Thymus (tissue), 11 donors: ENCODE measurements around the gene MFSD2B. TPM values are rescaled to one million over a fixed set of nuclear protein-coding genes. Genes with fewer than 3 reads are reported as not detected.
"Not testable (repeated sequence)": the region's sequence is repeated elsewhere in the genome, so short reads cannot be mapped to it uniquely, and the experiment has no call there.

Source experiments
- DNase-seq, 9 donors: peaks; one replicate each; pipeline ENCODE4 v3.0.0-alpha.2; 2013; ENCODE audit warnings: low spot score in 9 of 9, low read depth in 6 of 9, missing footprints in 1 of 9
- H3K27ac ChIP-seq, 2 donors: one replicate each; pipeline ENCODE4 v1.5.1; 2013; ENCODE audit warnings: control low read depth in 1 of 2, low read depth in 1 of 2, low read length in 1 of 2, mild to moderate bottlenecking in 1 of 2, moderate library complexity in 1 of 2
- H3K27me3 ChIP-seq, 2 donors: one replicate each; pipeline ENCODE4 v1.5.1; 2013; ENCODE audit warnings: low read length in 1 of 2; ENCODE audit not compliant: control insufficient read depth in 2 of 2, insufficient read depth in 1 of 2
- H3K36me3 ChIP-seq, 2 donors: one replicate each; pipeline ENCODE4 v1.5.1; 2013; ENCODE audit warnings: low read length in 1 of 2, mild to moderate bottlenecking in 1 of 2, moderate library complexity in 1 of 2; ENCODE audit not compliant: control insufficient read depth in 2 of 2, insufficient read depth in 2 of 2
- H3K4me1 ChIP-seq, 2 donors: one replicate each; pipeline ENCODE4 v1.5.1; 2013; ENCODE audit warnings: low read length in 2 of 2; ENCODE audit not compliant: control insufficient read depth in 2 of 2, insufficient read depth in 2 of 2
- H3K4me3 ChIP-seq, 2 donors: one replicate each; pipeline ENCODE4 v1.5.1; 2013; ENCODE audit warnings: low read length in 2 of 2, control low read depth in 1 of 2, mild to moderate bottlenecking in 1 of 2
- H3K9me3 ChIP-seq, 2 donors: one replicate each; pipeline ENCODE4 v1.5.1; 2013; ENCODE audit warnings: low read length in 1 of 2, mild to moderate bottlenecking in 1 of 2; ENCODE audit not compliant: control insufficient read depth in 2 of 2, insufficient read depth in 1 of 2
- WGBS: extraction: QIAGEN DNeasy Blood & Tissue Kit; methylation state at CpG from one replicate; pipeline ENCODE4 v1.1.7; 2013; 5-methylcytosine and 5-hydroxymethylcytosine counted together
- polyA plus RNA-seq: library from polyadenylated mRNA; stranded (reverse); fragments of 200-250 nt; gene quantifications from one replicate; pipeline ENCODE4 v1.2.3, GENCODE V29; 2013
- total RNA-seq: library from RNA; stranded (reverse); fragments of 120-200 nt; gene quantifications from one replicate; pipeline ENCODE4 v1.2.4, GENCODE V29; 2013
- donor health status: healthy.

The MFSD2B gene
- total and polyA plus RNA-seq, 2 donors: 0.19 to 0.21 TPM

DNA sequence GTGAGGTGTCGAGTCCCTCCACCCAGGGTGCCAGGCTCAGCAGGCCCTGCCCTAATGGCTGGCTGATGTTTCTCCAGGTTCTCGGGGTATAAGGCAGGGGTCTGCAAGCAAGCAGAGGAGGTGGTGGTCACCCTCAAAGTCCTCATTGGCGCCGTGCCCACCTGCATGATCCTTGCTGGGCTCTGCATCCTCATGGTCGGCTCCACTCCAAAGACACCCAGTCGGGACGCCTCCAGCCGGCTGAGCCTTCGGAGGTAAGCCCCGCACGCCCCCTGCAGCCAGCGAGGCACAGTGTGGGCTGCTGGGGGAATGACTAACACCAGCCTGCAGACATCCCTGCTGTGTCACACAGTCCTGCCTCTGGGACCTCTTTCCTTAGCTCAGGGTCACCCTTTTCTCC lies 14.1 kb downstream of the MFSD2B start:
- Histone ChIP-seq H3K9me3 (no peaks in the 10 kb centered on the region), H3K27ac (no peak overlapping the region), H3K27me3 (no peaks in the 10 kb centered on the region), H3K4me3 (no peak overlapping the region), H3K36me3 (peaks cover 26 to 37% of the 10 kb centered on the region in 2 donors), H3K4me1 (peaks cover 0 to 11% of the 10 kb centered on the region in 2 donors)
- DNase-seq: no peak
- 97% methylated on average over 12 of the region's 12 CpGs for WGBS

DNA sequence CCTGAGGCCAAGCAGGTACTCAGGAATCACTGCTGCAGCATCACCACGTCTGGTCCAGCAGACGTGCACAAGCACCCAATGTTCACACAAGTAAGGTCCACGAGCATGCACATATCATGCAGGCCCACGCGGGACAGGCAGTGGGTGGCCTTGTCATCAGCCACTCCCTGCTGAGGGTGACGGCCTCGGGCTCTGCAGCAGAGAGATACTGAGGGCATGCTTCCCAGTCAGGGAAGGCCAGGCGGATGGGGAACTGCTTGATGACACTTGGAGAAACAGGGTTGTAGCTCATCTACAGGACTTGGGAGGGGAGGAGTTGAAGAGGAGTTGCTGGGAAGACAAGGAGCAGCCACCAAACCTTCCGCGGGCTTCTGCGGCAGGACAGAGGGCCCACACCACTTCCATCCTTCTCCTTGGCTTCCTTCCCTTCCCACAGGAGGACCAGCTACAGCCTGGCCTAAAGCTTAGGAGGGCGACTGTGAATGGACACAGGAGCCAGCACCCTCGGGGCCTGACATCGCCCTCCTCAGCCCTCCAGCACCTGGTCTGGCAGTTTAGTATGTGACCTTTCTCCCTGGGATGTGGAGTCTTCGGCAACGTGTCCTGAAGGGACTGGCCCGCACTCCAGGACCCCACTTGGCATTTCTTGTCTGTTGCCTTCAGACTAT lies 15.2 kb downstream of the MFSD2B start:
- no peak for DNase-seq
- Histone ChIP-seq H3K36me3 (peaks cover 37 to 46% of the 10 kb centered on the region in 2 donors), H3K9me3 (no peaks in the 10 kb centered on the region), H3K27ac (no peak overlapping the region), H3K27me3 (no peaks in the 10 kb centered on the region), H3K4me1 (peaks cover 0 to 11% of the 10 kb centered on the region in 2 donors), H3K4me3 (no peak overlapping the region)
- WGBS: 98% methylated on average over 17 of the region's 17 CpGs

DNA sequence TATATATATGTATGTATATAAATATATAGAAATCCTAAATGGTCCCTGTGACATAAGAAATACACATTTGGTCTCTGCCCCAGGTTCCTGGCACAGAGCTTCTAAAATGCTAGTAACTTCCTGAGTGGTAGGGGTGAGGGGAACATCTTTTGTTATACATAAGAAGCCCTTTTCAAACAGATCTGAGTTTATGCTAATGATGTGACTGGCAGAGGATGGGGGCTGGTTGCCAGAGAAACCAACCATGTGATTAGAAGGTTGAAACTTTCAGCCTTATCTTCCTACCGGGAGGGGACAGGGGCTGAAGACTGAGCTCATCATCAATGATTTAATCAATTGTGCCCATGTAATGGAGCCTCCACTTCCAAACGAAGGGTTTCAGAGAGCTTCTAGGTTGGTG lies 16.3 kb downstream of the MFSD2B start:
- no peaks in the 10 kb centered on the region for H3K27me3 ChIP-seq
- H3K4me3 ChIP-seq: no peak overlapping the region
- H3K27ac ChIP-seq: no peak overlapping the region
- no peaks in the 10 kb centered on the region for H3K9me3 ChIP-seq
- 85% methylated on average over 2 of the region's 2 CpGs for WGBS
- peaks cover 48 to 56% of the 10 kb centered on the region in 2 donors for H3K36me3 ChIP-seq
- peak in 1 of 9 donors; percentile 40 for DNase-seq
- peaks cover 0 to 11% of the 10 kb centered on the region in 2 donors for H3K4me1 ChIP-seq

DNA sequence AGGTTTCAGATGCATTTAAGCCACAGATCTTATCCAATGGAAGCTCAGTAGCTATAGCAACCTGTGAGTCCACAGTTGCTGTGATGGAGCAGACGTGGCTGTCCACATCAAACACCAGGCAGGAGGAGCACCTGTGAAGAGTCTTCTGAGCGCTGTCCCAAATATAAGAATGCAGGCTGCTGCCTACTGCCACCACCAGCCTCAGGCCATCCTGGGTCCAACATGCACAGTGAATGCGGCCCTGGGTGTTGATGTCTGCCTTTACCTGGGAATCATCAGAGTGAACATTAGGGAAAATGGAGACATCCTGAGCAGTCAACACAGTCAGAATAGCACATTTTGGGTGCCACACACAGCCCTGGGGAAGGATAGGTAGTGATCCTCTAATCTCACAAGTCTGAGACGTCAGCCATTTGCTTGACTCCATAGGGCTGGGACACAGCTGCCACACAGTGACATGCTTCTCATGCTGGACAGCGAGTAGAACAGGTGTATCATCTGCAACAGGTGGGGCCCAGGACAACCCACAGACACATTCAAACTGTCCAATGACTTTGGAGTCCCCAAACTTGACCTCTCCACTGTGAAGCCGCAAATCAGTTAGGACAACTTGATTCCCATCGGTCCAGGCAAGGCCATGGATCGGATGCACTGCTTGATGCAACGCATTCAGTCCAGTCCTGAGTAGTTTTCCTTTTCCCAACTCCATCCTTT lies 29.1 kb downstream of the MFSD2B start:
- H3K4me1 ChIP-seq: no peaks in the 10 kb centered on the region
- H3K4me3 ChIP-seq: no peak overlapping the region
- H3K9me3 ChIP-seq: no peaks in the 10 kb centered on the region
- H3K36me3 ChIP-seq: peaks cover 14 to 28% of the 10 kb centered on the region in 2 donors
- DNase-seq: no peak
- WGBS: 92% methylated on average over 9 of the region's 9 CpGs
- H3K27me3 ChIP-seq: no peaks in the 10 kb centered on the region
- H3K27ac ChIP-seq: no peak overlapping the region

DNA sequence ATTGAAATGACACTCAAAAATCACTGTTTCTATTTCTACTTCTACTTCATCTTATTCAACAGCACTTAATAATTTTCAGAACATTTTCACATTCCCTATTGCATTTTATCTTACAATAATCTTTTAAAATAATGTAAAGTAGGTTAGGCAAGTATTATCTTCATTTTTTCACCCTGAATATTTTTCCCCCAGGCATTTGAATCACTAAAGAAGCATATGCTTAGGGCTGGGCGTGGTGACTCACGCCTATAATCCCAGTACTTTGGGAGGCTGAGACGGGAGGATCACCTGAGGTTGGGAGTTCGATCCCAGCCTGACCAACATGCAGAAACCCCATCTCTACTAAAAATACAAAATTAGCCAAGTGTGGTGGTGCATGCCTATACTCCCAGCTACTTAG lies 30.6 kb downstream of the MFSD2B start:
- WGBS: 99% methylated on average over 4 of the region's 4 CpGs
- DNase-seq: no peak
- Histone ChIP-seq H3K27me3 (no peaks in the 10 kb centered on the region), H3K27ac (no peak overlapping the region), H3K36me3 (peaks cover 14 to 28% of the 10 kb centered on the region in 2 donors), H3K4me3 (no peak overlapping the region), H3K4me1 (no peaks in the 10 kb centered on the region), H3K9me3 (no peaks in the 10 kb centered on the region)

DNA sequence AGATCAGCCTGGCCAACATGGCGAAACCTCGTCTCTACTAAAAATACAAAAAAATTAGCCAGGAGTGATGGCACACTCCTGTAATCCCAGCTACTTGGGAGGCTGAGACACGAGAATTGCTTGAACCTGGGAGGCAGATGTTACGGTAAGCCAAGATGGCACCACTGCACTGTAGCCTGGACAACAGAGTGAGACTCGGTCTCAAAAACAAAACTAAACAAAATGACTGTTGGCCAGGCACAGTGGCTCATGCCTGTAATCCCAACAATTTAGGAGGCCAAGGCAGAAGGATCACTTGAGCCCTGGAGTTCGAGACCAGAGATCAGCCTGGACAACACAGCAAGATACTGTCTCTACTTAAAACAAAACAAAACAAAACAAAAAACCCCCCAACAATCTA lies 33.2 kb downstream of the MFSD2B start:
- 98% methylated on average over 6 of the region's 6 CpGs for WGBS
- not testable (repeated sequence) for DNase-seq, H3K27ac ChIP-seq, H3K9me3 ChIP-seq, H3K4me1 ChIP-seq, H3K4me3 ChIP-seq, H3K27me3 ChIP-seq
- peaks cover 8 to 15% of the 10 kb centered on the region in 2 donors for H3K36me3 ChIP-seq

DNA sequence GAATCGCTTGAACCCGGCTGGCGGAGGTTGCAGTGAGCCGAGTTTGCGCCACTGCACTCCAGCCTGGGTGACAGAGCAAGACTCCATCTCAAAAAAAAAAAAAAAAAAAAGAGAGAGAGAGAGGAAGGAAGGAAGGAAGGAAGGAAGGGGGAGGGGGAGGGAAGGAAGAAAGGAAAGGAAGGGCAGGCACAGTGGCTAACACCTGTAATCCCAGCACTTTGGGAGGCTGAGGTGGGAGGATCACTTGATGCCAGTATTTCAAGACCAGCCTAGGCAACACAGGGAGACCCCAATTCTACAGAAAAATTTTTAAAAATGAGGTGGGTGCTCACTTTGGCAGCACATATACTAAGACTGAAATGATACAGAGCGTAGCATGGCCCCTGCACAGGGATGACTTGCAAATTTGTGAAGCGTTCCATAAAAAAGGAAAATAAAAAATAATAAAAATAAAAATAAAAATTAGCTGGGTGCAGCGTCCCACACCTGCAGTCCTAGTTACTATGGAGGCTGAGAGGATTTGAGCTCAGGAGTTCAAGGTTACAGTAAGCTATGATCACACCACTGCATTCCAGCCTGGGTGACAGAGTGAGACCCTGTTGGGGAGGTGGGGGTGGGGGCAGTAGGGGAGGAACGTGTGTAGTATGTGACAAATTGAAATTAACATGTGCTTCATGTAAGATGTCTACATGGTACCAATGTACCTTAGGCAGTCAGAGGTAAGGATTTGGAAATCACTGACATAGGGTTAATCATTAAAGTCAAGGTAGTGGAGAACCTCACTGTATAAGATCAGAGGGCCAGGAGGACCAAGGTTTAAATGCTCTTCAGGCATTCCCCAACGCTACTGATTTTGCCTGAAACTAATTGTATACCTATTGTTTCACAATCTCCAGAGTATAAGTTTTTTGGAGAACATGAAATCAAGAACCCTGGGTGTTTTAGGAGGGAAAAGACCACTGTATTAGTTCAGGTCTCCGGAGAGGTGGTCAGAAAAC lies 35.9 kb downstream of the MFSD2B start:
- WGBS: 93% methylated on average over 11 of the region's 11 CpGs

DNA sequence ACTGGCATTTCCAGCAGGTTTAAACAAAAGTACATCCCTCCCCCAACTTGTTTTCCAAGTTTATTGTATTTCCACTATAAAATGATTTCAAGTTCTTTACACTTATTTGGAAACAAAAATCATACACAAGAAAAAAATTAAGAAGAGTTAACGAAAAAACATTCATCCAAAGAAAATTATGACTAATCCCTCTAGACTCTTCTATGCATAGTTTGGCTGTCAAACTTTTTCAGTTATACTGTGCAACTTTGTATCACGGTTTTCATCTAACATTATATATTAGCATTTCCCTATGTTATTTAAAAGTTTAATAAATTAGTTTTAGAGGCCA lies 36.7 kb downstream of the MFSD2B start:
- 7% methylated on average over 2 of the region's 2 CpGs for WGBS
- Histone ChIP-seq H3K36me3 (no peaks in the 10 kb centered on the region), H3K27me3 (peaks cover 12 to 40% of the 10 kb centered on the region in 2 donors), H3K4me1 (peaks cover 13 to 19% of the 10 kb centered on the region in 2 donors), H3K4me3 (peak overlapping the region; percentile 82 to 85), H3K9me3 (peaks cover 0 to 6% of the 10 kb centered on the region in 2 donors), H3K27ac (no peak overlapping the region)
- DNase-seq: no peak

More for the DNA sequence above, 35.9 kb downstream of the MFSD2B start:
- H3K4me3 ChIP-seq: no peak overlapping the region
- H3K36me3 ChIP-seq: no peaks in the 10 kb centered on the region
- H3K27me3 ChIP-seq: peaks cover 11 to 33% of the 10 kb centered on the region in 2 donors
- H3K4me1 ChIP-seq: peaks cover 13 to 19% of the 10 kb centered on the region in 2 donors
- H3K27ac ChIP-seq: no peak overlapping the region
- DNase-seq: no peak
- H3K9me3 ChIP-seq: peaks cover 0 to 6% of the 10 kb centered on the region in 2 donors
